Inflammatory macrophage treated with lipopolysaccharide for 4 hours (primary cell): ENCODE results near the gene ENHO.

Experiments used
- DNase-seq: peaks from one replicate; pipeline ENCODE4 v3.0.0-alpha.2; 2020

Gene ENHO

DNA sequence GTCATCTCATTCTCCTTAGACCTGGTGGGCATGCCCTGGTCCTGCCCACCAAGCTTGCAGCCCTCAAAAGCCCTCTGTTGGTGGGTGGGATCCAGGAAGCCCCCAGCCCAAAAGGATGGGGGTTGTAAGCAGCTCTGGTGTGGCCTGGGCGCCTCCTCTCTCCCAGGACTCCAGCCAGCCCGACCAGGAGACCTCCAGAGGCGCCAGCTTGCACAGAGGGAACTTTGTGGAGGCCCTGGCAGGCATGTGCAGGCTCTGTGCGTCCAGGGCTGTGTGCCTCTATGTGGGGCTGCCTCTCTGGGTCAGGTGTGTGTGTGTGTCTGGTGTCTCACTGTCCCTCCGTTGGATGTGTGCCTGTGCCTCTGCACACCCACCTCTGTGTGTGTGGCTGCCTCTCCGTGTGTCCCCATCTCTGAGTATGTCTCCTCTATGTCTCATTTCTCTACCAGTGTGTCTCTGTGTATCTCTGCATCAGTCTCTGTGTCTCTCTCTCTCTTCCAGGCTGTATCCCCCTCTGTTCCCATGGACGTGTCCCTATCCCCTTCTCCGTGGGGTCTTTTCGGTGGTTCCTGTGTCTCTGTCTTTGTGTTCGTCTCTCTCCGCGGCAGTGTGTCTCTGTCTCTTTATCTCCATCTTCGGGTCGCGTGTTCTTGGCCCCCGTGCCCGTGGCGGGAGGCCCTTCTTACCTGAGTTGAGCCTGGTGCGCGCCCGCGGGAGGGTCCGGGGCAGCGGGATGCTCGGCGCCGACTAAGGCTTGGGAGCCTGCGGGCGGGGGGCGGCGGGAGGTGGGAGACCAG is 501 bp downstream of the ENHO start:
- no peak for DNase-seq

DNA sequence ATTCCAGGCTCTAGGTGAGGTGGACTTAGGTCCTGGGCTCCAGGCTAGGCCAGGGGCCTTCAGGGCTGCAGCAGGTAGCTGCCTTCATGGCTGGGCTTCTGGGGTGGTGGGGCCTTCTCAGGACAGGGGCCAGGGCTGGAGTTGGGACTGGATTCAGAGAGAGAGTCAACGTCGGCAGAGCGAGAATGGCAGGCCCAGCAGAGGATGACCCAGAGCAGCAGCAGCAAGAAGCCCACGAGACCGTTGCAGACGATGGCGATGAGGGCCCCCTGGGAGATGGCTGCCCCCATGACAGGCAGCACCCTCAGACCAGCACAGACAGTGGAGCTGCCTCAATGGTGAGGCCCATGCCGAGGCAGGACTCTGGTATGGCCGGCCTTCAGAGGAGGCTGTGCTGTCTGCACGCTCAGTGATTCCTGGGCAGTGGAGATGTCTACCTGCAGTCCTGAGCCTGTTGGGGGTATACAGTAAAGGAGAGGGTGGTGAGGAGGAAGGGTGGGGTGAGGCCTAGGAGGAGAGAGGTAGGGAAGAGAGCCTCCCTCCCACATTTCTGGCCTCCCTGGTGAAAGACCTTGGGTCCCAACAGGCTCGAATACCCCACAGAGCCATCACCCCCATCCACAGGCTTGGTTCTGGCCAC is 1.3 kb downstream of the ENHO start:
- no peak for DNase-seq

GRCh38 chr9:34520505-34521385 is 2.0 kb downstream of the ENHO start:
- no peak for DNase-seq

- DNase-seq = no peak
Measured at GRCh38 chr9:34520096-34520495, 2.7 kb downstream of the ENHO start.

- DNase-seq = no peak
Measured at GRCh38 chr9:34519321-34520020, 3.3 kb downstream of the ENHO start.

DNA sequence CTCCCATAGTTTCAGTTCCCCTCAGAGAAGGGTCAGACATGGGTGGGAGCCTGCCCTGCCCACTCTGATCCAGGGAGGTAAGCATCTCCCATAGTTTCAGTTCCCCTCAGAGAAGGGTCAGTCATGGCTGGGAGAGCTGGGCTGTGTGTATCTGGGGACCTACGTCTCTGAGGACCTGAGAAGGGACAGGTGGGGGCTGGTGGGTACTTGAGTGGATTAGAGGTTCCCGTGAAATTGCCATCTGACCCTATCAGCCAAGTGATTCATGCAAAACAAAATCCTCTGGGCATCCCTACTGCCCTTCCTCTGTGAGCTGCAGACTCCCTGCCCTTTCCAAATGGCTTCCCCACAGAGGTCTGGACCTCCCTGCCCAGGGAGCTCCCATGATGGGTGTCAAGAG is 3.9 kb downstream of the ENHO start:
- DNase-seq = peak; percentile 10

- DNase-seq = no peak
Measured at GRCh38 chr9:34518110-34518616, 4.6 kb downstream of the ENHO start.

GRCh38 chr9:34517185-34517584 is 5.6 kb downstream of the ENHO start:
- no peak for DNase-seq

DNA sequence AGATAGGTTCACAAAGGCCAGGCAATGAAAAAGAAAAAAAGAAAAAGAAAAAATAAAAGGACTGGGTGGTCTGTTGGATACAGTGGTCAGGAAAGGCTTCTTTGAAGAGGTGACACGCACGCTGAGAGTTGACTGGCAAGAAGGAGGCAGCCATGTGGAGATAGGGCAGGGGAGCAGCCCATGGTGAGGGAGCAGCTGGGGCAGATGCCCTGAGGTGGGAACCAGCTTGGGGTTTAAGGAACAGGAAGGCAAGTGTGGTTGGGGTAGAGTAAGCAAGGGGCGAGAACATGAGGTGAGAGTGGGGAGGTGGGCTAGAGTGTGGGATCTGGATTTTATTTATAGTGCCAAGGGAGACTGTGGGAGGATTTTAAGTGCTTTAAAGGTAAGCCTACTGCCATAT is 6.8 kb downstream of the ENHO start:
- DNase-seq = no peak

- DNase-seq = no peak
Measured at GRCh38 chr9:34514816-34515215, 8.0 kb downstream of the ENHO start.

- no peak for DNase-seq
Measured at GRCh38 chr9:34514401-34514800, 8.4 kb downstream of the ENHO start.

DNA sequence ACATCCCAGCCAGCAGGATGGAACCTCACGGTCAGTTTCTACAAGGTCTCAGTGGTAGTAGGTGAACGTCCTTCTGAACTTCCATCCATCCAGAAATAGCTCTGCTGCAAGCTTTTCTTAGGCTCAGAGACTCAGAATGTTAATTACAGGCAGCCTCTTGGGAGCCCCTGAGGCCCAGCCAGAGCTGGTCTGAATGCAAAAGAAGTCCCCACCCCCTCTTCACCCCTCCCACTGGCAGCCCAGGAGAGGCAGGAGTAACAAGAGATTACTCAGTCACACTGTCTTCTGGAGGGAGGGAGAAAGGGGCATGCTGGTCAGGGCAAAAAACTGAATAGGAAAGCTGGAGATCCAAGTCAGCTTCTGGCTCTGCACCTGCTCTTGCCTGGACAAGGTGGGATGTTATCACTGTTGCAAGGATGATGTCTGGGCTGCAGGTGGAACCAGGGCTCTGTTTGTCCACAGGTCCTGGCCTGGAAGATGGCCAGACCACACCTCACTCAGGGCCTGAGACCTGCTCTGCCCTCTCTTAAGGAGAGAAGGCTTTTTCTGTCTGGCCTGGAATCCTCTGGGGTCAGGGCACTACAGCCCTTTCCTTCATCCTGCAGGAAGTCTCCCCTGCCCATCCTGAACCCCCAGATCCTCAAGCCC is 9.1 kb downstream of the ENHO start:
- DNase-seq = no peak

DNA sequence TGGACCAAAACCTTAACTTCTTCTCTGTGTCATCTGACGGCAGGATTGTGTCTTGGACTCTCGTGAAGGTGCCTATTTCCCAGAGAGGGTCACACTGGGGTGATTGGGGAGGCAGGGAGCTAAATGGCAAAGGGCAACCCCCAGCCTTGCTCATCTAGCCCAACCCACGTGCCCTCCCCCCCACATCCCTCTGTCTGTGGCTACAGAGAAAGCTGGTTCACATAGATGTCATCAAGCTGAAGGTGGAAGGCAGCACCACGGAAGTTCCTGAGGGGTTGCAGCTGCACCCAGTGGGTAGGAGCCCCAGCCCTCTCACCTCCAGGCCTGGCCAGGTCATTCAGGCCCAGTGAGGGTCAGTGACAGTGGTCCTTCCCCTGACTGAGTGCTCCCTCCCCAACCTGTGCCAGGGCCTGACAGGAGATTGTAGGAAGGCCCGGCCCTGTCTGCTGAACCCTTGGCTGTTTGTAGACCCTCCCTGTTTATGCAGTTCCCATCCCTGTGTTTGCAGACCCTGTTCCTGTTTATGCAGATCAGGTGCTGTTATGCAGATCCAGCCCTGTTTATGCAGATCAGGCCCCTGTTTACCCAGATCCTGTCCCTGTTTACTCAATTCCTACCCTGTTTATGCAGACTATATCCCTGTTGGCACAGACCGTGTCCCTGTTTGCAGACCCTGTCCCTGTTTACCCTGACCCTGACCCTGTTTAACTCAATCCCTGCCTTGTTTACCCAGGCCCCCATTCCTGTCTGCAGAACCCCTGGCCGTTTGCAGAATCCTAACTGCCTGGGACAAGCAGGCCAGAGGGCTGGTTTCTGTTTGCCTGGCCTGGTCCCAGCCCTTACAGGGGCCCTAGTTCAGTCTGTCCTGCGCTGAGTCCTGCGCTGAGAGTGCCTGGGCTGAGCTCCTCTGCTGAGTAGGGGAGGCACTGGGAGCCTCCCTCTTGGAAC is 10.4 kb downstream of the ENHO start:
- DNase-seq = no peak

DNA sequence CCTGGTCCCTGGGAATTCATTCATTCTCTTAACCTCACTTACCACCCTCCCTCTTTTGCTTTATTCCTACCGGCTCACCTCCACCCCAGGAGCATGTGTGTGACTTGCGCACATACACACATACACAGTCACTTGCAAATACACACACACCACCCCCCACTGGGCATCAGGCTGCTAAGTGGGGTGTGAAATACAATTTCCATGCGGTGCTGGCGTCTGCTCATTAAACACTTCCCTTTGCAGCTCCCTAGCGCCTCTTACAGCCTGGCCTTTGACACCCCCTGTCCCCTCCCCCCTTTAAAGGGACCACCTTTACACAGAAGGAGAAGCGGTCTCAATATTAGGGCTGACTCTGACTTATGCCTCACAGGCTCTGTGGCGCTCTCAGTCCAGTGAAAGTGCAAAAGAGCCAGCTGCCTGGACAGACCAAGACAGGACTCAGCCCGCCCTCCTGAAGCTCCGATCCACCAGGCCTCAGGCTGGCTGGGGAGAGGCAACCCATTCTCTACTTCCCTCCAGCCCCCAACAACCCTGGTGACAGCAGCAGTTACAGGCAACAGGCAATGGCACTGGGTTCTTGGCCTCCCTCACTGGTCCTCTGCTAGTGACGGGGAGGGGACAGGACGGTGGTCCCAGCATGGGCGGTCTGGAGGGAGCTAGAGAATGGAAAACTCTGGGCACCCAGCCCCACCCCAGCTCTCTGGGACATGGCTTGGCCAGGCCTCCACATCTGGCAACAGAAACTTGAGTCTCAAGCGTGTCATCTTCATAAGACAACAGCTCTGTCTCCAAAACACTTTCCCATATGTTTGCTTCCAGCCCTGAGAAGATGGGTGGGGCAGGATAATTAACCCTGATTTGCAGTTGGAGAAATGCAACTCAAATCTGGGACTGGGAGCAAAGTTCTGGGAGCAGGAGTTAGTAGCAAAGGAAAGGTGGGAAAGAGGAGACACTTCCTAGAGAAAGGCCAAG is 12.0 kb downstream of the ENHO start:
- no peak for DNase-seq

- DNase-seq = no peak
Measured at GRCh38 chr9:34508951-34509350, 13.8 kb downstream of the ENHO start.

GRCh38 chr9:34508463-34508862 is 14.3 kb downstream of the ENHO start:
- DNase-seq = no peak

DNA sequence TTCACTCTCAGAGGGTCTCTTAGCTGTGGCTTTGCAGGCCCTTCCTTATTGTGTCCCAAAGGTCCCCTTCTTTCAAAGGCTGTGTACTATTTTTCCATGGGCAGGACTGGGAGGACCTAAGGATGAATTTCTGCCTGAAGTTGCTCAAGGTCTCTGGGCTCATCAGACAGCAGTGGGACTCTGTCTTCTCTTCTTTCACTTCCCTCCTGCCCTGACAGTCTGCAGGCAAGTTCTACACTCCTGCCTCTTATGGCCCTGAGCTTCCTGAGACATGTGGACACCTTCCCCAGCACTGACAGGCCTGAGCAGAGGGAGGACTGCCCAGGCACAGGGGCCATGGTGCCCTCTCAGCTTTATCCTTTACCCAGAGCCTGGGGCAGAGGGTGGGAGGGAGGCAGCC is 14.8 kb downstream of the ENHO start:
- DNase-seq = no peak

- no peak for DNase-seq
Measured at GRCh38 chr9:34507556-34507955, 15.2 kb downstream of the ENHO start.

GRCh38 chr9:34506623-34507022 is 16.2 kb downstream of the ENHO start:
- no peak for DNase-seq
